LNCAP (cell line): Measurements from ENCODE around the gene PEAK3.

Experiments
- CTCF ChIP-seq: fragments of 450-650 bp; IDR thresholded peaks from 2 replicates; pipeline ENCODE4 v1.5.1; 2017; ENCODE audit warnings: mild to moderate bottlenecking

Gene PEAK3

DNA sequence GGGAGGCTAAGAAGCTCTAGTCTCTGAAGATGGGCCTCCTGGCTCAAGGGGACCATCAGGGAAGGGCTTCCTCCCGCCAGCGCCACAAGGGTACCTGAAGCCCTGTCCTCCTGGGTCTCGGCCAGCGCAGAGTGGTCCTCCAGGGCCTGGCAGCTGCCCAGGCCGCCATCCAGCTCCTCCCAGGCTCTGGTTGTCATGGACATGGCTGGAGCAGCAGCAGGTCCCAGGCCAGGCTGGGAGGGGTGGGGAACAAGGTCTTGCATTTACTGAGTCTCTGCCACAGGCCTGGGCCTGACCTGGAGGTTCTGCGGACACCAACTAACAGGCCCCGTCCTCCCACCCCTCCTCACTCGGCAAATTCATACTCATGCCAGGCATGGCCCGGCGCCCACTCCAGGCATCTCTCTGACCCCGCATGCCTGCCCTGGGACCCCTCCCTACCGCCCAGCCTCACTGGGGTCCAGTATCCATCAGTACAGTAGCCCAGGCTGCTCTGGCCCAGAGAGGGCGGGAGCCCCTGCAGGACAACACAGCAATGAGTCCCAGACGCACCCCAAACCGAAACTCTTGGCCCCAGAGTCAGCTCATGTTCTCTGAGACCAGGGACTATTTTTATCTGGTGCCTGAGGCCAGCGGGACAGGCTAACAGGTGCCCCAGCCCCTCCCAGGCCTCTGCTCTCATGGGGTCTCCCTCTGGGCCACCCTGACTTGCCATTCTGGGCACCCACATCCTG is 26.7 kb downstream of the PEAK3 start:
- no peak for TF ChIP-seq CTCF

- TF ChIP-seq CTCF, result no peak
Observed at GRCh38 chr19:2254064-2254872, 27.7 kb downstream of the PEAK3 start.

GRCh38 chr19:2253106-2254063 is 28.6 kb downstream of the PEAK3 start:
- TF ChIP-seq CTCF, result no peak

- TF ChIP-seq CTCF, result no peak
Observed at GRCh38 chr19:2252797-2253105, 29.2 kb downstream of the PEAK3 start.

- TF ChIP-seq CTCF, result no peak
Observed at GRCh38 chr19:2252055-2252796, 29.7 kb downstream of the PEAK3 start.

DNA sequence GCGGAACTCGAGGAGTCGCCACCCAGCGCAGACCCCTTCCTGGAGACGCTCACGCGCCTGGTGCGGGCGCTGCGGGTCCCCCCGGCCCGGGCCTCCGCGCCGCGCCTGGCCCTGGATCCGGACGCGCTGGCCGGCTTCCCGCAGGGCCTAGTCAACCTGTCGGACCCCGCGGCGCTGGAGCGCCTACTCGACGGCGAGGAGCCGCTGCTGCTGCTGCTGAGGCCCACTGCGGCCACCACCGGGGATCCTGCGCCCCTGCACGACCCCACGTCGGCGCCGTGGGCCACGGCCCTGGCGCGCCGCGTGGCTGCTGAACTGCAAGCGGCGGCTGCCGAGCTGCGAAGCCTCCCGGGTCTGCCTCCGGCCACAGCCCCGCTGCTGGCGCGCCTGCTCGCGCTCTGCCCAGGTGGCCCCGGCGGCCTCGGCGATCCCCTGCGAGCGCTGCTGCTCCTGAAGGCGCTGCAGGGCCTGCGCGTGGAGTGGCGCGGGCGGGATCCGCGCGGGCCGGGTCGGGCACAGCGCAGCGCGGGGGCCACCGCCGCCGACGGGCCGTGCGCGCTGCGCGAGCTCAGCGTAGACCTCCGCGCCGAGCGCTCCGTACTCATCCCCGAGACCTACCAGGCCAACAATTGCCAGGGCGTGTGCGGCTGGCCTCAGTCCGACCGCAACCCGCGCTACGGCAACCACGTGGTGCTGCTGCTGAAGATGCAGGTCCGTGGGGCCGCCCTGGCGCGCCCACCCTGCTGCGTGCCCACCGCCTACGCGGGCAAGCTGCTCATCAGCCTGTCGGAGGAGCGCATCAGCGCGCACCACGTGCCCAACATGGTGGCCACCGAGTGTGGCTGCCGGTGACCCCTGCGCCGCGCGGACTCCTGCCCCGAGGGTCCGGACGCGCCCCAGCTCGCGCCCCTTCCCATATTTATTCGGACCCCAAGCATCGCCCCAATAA is 30.6 kb downstream of the PEAK3 start:
- no peak for TF ChIP-seq CTCF
